Measurements from ENCODE around the gene ARRDC5. TPM values are rescaled to one million over a fixed set of nuclear protein-coding genes. Genes with fewer than 3 reads are reported as not detected.

ARRDC5 gene
- total and polyA plus RNA-seq, 2 of the 13 experiments (the other 11 are each of a cell fraction or from before 2014, with no cell fraction given), result not detected

- TF ChIP-seq CBFB (CRISPR knock-in tag; IDR thresholded peaks at IDR 0.05) (peak; percentile 32; the same call in 1 of the 2 replicates), RAD21 (CRISPR knock-in tag; IDR thresholded peaks at IDR 0.05) (peak; percentile 34; the same call in 1 of the 2 replicates), TOPORS (CRISPR knock-in tag; IDR thresholded peaks at IDR 0.05) (0 out of 2 replicates have a peak, but pooled peaks have one; percentile 47), ZNF761 (CRISPR knock-in tag; conservative IDR thresholded peaks at IDR 0.05) (0 out of 2 replicates have a peak, but pooled peaks have one; percentile 61), DRAP1 (CRISPR knock-in tag; IDR thresholded peaks at IDR 0.05) (peak; percentile 65; the same call in 1 of the 2 replicates), ZNF512B (CRISPR knock-in tag; IDR thresholded peaks at IDR 0.05; ENCODE audit: borderline replicate concordance) (no peak), PITX1 (CRISPR knock-in tag; IDR thresholded peaks at IDR 0.05) (no peak), ZNF296 (CRISPR knock-in tag; conservative IDR thresholded peaks at IDR 0.05) (peak; percentile 66; the same call in 1 of the 2 replicates), BATF2 (CRISPR knock-in tag; IDR thresholded peaks at IDR 0.05) (peak; percentile 17), ZNF446 (CRISPR knock-in tag; IDR thresholded peaks at IDR 0.05) (0 out of 2 replicates have a peak, but pooled peaks have one; percentile 21), PATZ1 (CRISPR knock-in tag; IDR thresholded peaks at IDR 0.05) (peak; percentile 86), ZNF629 (CRISPR knock-in tag; conservative IDR thresholded peaks at IDR 0.05) (no peak), NR2C2 (CRISPR knock-in tag; IDR thresholded peaks at IDR 0.05; ENCODE audit: borderline replicate concordance) (peak; percentile 24; the same call in 1 of the 2 replicates), KDM5B (CRISPR knock-in tag; IDR thresholded peaks at IDR 0.05; ENCODE audit: borderline replicate concordance) (peak; percentile 47; the same call in 1 of the 2 replicates), BCL3 (CRISPR knock-in tag; IDR thresholded peaks at IDR 0.05) (peak; percentile 68; the same call in 1 of the 2 replicates), ZSCAN29 (CRISPR knock-in tag; conservative IDR thresholded peaks at IDR 0.05) (no peak)
- TF ChIP-seq, protein P1, sequence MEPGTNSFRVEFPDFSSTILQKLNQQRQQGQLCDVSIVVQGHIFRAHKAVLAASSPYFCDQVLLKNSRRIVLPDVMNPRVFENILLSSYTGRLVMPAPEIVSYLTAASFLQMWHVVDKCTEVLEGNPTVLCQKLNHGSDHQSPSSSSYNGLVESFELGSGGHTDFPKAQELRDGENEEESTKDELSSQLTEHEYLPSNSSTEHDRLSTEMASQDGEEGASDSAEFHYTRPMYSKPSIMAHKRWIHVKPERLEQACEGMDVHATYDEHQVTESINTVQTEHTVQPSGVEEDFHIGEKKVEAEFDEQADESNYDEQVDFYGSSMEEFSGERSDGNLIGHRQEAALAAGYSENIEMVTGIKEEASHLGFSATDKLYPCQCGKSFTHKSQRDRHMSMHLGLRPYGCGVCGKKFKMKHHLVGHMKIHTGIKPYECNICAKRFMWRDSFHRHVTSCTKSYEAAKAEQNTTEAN (CRISPR knock-in tag; conservative IDR thresholded peaks at IDR 0.05), result 0 out of 2 replicates have a peak, but pooled peaks have one; percentile 20
These were observed 6.6 kb upstream of the ARRDC5 start, which contains the start of gene UHRF1 (continued) for GRCh38 chr19:4909156-4909896.
